HepG2 (cell line): ENCODE results near the gene APOC1. TPM values are rescaled to one million over a fixed set of nuclear protein-coding genes. Genes with fewer than 3 reads are reported as not detected.

Experiments
- CTCF ChIP-seq: sonication (generic); formaldehyde crosslinking; IDR thresholded peaks from 2 replicates; pipeline ENCODE4 v1.5.0; 2020; ENCODE audit warnings: mild to moderate bottlenecking, missing genetic modification reagents, moderate library complexity
- ELF3 ChIP-seq: IDR thresholded peaks from 2 replicates; pipeline ENCODE4 v1.6.1; 2016; ENCODE audit warnings: missing genetic modification reagents, missing compliant biosample characterization
- HOXD1 ChIP-seq: sonication (generic); formaldehyde crosslinking; IDR thresholded peaks from 2 replicates; pipeline ENCODE4 v1.5.0; 2020; ENCODE audit warnings: missing genetic modification reagents
- KDM1A ChIP-seq: IDR thresholded peaks from 2 replicates; pipeline ENCODE4 v1.6.1; 2016; ENCODE audit warnings: missing compliant biosample characterization
- LBX2 ChIP-seq: sonication (generic); formaldehyde crosslinking; IDR thresholded peaks from 2 replicates; pipeline ENCODE4 v1.5.0; 2020; ENCODE audit warnings: missing genetic modification reagents, mild to moderate bottlenecking, borderline replicate concordance
- NFAT5 ChIP-seq: sonication (generic); formaldehyde crosslinking; IDR thresholded peaks from 2 replicates; pipeline ENCODE4 v1.4.0; 2020; ENCODE audit warnings: missing genetic modification reagents
- NONO ChIP-seq, 2 experiments: fragments of 450-650 bp in 1 of 2; sonication (generic) in 1 of 2; formaldehyde crosslinking in 1 of 2; IDR thresholded peaks in 1 of 2; conservative IDR thresholded peaks in 1 of 2; 2 replicates each; pipeline versions ENCODE4 v1.6.1 to v1.8.0; 2017 to 2022; ENCODE audit warnings: mild to moderate bottlenecking in 1 of 2, missing genetic modification reagents in 1 of 2, moderate library complexity in 1 of 2
- RXRA ChIP-seq: sonication (generic); formaldehyde crosslinking; IDR thresholded peaks from 2 replicates; pipeline ENCODE4 v1.5.1; 2020; ENCODE audit warnings: missing genetic modification reagents
- SMARCC2 ChIP-seq: fragments of 450-650 bp; IDR thresholded peaks from 2 replicates; pipeline ENCODE4 v1.6.1; 2017; ENCODE audit warnings: antibody characterized with exemption, mild to moderate bottlenecking
- TARDBP ChIP-seq: sonication (generic); formaldehyde crosslinking; IDR thresholded peaks from 2 replicates; pipeline ENCODE4 v1.8.0; 2022; ENCODE audit warnings: mild to moderate bottlenecking, missing genetic modification reagents
- U2AF1 ChIP-seq: fragments of 200-400 bp; formaldehyde crosslinking; optimal IDR thresholded peaks from 2 replicates; pipeline ENCODE3; 2017; ENCODE audit warnings: mild to moderate bottlenecking, low read depth, low read length
- ZFP36 ChIP-seq: fragments of 150-350 bp; IDR thresholded peaks from 2 replicates; pipeline ENCODE4 v1.6.1; 2018; ENCODE audit warnings: borderline replicate concordance, low read length, low read depth; ENCODE audit not compliant: partially characterized antibody
- ZMAT3 ChIP-seq: sonication (generic); formaldehyde crosslinking; conservative IDR thresholded peaks from 2 replicates; pipeline ENCODE4 v1.7.0; 2021; ENCODE audit warnings: missing genetic modification reagents
- ZMYM4 ChIP-seq: sonication (generic); formaldehyde crosslinking; IDR thresholded peaks from 2 replicates; pipeline ENCODE4 v1.8.1; 2023; ENCODE audit warnings: mild to moderate bottlenecking, missing genetic modification reagents
- ZNF256 ChIP-seq: sonication (generic); formaldehyde crosslinking; conservative IDR thresholded peaks from 2 replicates; pipeline ENCODE4 v1.4.0; 2020; ENCODE audit warnings: missing genetic modification reagents
- ZNF550 ChIP-seq: sonication (generic); formaldehyde crosslinking; IDR thresholded peaks from 2 replicates; pipeline ENCODE4 v1.4.0; 2020; ENCODE audit warnings: mild to moderate bottlenecking, missing genetic modification reagents, borderline replicate concordance
- ZSCAN12 ChIP-seq: sonication (generic); formaldehyde crosslinking; IDR thresholded peaks from 2 replicates; pipeline ENCODE4 v1.9.0; 2021; ENCODE audit warnings: mild to moderate bottlenecking, missing genetic modification reagents
- polyA plus RNA-seq, 8 experiments: library from polyadenylated mRNA; depleted of rRNA in 3 of 8; stranded (reverse) in 7 of 8; unstranded in 1 of 8; fragments of >200 nt; fragmentation: Illumina TruSeq in 4 of 8; extraction: Trizol in 4 of 8; gene quantifications; 2 replicates each; pipeline versions ENCODE4 v1.2.1 to v1.2.3, GENCODE V29; 2011 to 2016; ENCODE audit warnings: low read depth in 4 of 8, missing spikeins in 1 of 8, mixed read lengths in 1 of 8; ENCODE audit not compliant: insufficient read depth in 1 of 8
- total RNA-seq, 5 experiments: library from RNA; depleted of rRNA; stranded (reverse); fragments of >200 nt; fragmentation: Illumina TruSeq; extraction: Trizol; gene quantifications; 2 replicates each; pipeline ENCODE4 v1.2.3, GENCODE V29; 2016; ENCODE audit warnings: low read depth in 1 of 5

The APOC1 gene
- total and polyA plus RNA-seq, 2 of the 13 experiments (the other 11 are each of a cell fraction or from before 2014, with no cell fraction given) = 600 to 1,235 TPM

GRCh38 chr19:44904426-44904994 lies 9.9 kb upstream of the APOC1 start (continued):
- TF ChIP-seq ZSCAN12 (0 out of 2 replicates have a peak, but pooled peaks have one; percentile 34), ZMYM4 (CRISPR knock-in tag) (0 out of 2 replicates have a peak, but pooled peaks have one; percentile 20), SMARCC2 (no peak), ZNF550 (0 out of 2 replicates have a peak, but pooled peaks have one; percentile 48), ZNF256 (CRISPR knock-in tag) (no peak), RXRA (0 out of 2 replicates have a peak, but pooled peaks have one; percentile 44), KDM1A (CRISPR knock-in tag) (peak; percentile 73; the same call in 1 of the 2 replicates), ELF3 (CRISPR knock-in tag) (no peak), ZFP36 (no peak), TARDBP (CRISPR knock-in tag) (0 out of 2 replicates have a peak, but pooled peaks have one; percentile 25), NONO (IDR thresholded peaks at IDR 0.05) (no peak), NONO (CRISPR knock-in tag; conservative IDR thresholded peaks at IDR 0.05) (peak; percentile 50; the same call in 1 of the 2 replicates), LBX2 (CRISPR knock-in tag) (no peak; the same call in 1 of the 2 replicates), HOXD1 (no peak), NFAT5 (no peak), CTCF (CRISPR knock-in tag) (peak; percentile 66), ZMAT3 (CRISPR knock-in tag) (0 out of 2 replicates have a peak, but pooled peaks have one; percentile 52), U2AF1 (no peak)
